HTERT RPE-1 (cell line): ENCODE results near the gene ARAP2.

Experiments
- in situ Hi-C: fragments of 300-500 bp; cut with MboI; formaldehyde crosslinking; loops from 4 replicates; pipeline ENCODE4 v1.14.3; 2020; ENCODE audit warnings: low sequenced_read_pairs

ARAP2 gene

DNA sequence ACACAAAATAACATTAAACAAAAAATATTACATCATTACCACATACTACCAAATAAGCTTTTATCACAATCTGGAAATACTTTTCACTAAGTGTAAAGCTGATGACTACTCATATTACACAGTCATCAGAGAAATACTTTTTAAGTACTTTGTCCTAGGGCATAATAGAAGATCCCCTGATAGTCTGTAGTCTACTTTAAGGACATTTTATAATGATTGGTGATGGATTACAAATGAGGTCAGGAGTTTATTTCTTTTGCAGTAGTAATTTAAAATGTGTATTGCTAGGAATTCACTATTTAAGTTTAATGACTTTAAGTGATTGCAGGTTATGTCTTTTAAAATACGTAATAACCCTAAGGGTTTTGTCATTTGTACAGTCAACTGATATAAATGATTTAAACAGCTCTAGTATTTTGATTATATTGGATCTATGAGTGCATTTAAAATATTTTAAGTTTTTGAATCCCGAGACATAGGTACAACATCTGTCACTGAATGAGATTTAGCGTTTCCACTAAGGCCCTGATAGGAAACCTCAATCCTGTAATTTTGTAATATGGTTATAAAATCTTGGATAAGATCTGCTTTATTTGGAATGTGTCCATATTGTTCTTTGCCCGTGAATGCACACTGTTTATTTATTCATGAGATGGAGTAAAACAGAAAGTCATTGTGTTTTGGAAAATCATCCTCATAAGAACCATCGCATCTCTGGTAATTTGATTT, 189.5 kb downstream of the ARAP2 start:
- in situ Hi-C loops, result no loop called here

DNA sequence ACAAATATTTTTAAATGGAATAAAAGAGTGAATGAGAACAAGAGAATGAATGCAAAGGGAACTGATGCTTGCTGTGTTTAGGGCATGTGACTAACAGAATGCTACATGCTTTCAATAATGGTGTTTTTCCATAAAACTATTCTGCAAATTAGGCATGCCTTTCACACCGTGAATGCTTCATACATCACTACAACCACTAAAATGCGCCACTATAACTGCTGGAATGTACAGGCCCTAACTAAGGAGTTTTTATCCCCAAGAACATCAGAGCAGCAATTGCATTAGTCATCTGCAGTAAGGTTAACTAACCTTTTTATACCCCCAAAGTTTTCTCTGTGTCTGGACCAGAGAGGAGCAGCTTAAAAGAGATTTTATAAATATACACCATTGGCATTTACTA, 190.4 kb downstream of the ARAP2 start:
- in situ Hi-C loops, result no loop called here

DNA sequence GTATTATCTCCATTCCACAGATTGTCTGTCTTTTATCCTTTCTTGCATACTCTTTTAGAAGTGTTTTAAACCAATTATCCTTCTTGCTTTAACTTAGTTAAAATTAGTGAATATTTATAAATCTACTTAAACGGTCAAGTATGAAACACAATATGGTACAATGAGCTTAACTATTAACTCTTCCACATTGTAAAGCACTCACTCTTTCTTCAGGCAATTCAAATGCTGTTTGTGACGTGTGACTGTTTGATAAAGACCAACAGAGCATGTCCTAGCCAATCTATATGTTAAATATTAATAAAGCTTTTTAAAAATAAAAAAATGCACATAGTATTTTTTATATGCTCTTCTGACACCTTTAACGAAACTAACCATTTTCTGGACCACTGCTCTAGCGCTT, 192.7 kb downstream of the ARAP2 start:
- in situ Hi-C loops, result no loop called here

DNA sequence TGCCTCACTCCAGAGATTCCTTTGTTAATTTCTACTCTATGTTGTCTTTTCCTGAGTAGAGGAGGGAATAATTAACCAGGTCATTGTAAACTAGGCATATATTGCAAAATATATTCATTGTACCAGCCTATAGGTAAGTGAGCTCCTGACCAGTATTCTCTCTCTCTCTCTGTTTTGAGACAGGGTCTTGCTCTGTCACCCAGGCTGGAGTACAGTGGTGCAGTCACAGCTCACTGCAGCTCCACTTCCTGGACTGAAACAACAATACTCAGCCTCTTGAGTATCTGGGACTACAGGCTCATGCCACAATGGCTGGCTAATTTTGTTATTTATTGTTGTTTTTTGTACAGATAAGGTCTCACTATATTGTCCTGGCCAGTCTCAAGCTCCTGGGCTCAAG, 198.3 kb downstream of the ARAP2 start:
- in situ Hi-C loops, result no loop called here

- in situ Hi-C loops, result no loop called here
Measured at GRCh38 chr4:36043901-36044300, 200.4 kb downstream of the ARAP2 start.

- in situ Hi-C loops, result no loop called here
Measured at GRCh38 chr4:36043241-36043640, 201.1 kb downstream of the ARAP2 start.

GRCh38 chr4:36042122-36042970, 202.0 kb downstream of the ARAP2 start:
- in situ Hi-C loops, result no loop called here

DNA sequence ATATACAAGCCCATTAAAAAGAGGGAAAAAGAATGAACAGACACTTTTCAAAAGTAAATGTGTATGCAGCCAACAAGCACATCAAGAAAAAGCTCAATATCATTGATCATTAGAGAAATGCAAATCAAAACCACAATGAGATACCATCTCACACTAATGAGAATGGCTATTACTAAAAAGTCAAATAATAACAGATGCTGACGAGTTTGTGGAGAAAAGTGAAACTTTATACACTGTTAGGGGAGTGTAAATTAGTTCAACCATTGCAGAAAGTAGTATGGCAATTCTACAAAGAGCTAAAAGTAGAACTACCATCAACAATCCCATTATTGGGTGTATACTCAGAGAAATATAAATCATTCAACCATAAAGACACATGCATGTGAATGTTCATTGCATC, 203.0 kb downstream of the ARAP2 start:
- in situ Hi-C loops, result no loop called here

DNA sequence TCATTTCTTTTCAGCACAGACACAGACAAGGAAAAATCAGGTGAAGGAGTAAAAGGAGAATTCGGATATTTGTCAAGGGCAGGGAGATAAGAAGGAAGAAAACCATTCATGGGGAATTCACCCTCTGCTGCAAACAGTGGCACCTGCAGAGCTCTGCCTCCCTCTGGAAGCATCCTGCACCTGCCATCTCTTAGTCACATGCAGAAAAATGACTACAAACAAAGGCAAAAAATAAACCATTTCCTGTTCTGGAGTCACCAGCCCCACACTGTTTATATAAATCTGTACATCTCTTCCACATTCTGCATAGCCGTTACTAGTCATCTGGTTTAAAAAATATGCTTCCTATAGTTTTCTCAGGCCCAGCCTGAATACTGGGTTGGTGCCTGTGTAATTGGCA, 205.3 kb downstream of the ARAP2 start:
- in situ Hi-C loops, result no loop called here

DNA sequence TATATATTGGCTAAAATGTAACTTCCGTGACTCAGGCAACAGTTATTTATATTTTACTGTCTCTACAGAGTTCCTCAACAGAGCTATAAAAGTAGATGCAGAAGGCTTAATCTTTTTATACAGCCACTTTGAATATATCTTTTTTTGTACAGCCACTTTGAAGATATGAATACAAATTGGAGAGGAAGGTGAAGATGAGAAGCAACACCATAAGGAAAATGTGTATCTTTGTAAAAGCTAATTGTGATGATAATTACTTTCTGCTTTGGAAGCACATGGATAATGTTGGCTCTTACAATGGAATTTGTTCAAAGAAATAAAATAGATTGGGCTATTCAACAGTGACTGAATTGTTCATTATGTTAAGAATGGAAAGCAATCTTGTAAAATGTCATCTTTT, 205.8 kb downstream of the ARAP2 start:
- in situ Hi-C loops, result no loop called here

DNA sequence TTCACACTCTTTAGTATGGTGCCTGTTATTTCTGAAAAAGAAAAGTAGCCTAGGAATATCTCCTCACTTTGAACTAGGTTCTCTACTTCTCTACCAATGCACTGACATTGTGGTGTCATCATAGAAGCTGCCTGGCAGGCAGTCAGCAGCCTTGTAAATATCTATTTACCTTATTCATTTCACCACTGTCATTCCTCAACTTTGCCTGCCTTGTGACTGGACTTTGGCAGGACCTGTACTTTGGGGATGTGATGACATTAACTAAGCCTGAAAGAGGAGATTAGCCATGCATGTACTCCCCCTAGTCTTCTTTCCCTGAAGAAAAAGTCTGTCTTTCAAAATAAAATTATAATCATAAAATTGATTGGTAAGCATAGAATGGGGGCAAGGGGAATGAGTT, 207.2 kb downstream of the ARAP2 start:
- in situ Hi-C loops, result no loop called here

GRCh38 chr4:36029951-36030350, 214.4 kb downstream of the ARAP2 start:
- in situ Hi-C loops, result no loop called here

GRCh38 chr4:36027203-36027602, 217.1 kb downstream of the ARAP2 start:
- in situ Hi-C loops, result no loop called here

DNA sequence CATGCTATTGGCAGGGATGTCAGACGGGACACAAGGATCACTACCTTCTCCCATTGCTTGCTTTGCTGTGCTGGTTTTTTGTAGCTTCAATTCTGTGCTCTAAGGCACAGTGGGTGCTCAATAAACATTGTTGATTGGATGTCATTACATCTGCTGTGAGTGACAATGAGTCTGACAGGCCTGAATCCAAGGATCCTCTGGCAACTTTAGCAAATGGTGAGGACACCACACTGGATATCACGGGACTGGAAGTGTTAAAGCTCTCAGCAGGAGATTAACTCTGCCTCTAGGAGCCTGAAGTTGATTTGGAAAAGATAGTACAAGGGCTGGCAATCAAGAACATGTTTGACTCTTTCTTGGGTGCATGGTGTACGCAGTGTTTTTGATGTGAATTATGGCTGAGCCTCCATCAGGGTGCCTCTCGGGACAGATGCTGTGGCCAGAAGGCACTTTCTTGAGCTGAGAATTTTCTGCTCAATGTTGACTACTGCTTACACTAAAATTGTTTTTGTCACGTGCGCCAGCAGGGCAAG, 217.9 kb downstream of the ARAP2 start:
- in situ Hi-C loops, result no loop called here

DNA sequence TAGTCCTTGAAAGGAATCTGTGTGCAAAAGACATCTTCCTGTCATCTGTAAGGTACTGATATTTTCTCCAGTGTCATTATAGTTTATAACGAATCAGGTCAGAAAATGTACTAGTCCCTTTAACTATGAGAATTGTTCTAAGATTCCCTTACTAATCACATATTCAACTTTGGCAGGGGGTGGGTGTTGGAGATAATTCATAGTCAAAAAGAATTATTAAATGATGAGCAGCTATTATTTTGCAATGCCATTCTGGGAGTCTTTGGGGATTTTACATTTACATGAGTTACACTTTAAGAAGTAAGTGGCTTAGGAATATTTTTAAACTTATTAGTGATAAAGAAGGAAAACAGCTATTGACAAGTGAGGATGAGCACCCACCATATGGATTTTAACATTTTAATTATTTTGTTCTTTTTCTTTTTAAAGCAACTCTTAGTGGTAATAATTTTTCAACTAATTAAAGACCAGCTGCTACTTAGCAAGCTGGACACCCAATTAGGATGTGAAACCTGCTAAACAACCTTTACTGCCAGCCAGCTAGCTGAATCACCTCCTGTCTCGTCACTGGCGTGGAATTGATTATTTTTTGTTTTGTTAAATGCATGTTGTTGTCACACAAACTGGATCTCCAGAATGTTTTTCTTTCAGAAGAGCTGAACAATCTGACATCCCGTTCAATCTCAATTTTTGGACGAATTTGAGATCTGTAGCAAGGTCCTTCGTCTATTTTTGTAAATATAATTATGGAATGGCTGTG, 219.2 kb downstream of the ARAP2 start:
- in situ Hi-C loops, result no loop called here

DNA sequence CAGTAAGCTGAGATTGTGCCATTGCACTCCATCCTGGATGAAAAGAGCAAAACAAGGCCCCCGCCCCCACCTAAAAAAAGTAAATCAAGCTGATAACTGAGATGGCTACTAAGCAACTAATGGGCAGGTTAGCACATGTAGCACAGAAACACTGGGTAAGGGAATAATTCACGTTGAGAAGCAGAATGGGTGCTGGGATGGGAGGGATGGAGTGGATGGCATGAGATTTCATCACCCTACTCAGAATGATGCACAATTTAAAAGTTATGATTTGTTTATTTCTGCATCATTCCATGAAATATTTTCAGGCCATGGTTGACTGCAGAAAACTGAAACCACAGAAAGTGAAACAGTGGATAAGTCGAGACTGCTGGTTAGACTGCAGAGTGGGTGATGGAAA, 224.0 kb downstream of the ARAP2 start:
- in situ Hi-C loops, result no loop called here
